Measurements from ENCODE around the gene TMEM178B. TPM values are rescaled to one million over a fixed set of nuclear protein-coding genes. Genes with fewer than 3 reads are reported as not detected.

The TMEM178B gene
- total and polyA plus RNA-seq, 2 of the 13 experiments (the other 11 are each of a cell fraction or from before 2014, with no cell fraction given), result 0.01 to 0.02 TPM

DNA sequence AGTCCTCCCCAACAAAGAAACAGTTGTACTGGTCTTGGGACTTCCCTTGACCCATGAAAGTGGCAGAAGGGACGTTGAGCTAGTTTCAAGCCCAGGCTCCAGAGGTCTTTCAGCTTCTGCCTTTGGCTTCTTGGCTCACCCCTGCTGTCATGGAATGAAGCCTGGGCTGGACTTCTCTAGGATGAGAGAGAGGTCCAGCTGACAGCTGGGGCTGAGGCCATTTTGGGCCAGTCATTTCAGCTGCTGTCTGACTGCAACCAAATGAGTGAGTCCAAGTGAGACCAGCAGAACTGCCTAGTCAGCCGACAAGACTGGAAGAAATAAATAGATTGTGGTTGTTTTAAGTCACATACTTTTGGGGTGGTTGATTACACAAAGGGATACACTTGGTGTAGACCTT, 76.6 kb downstream of the TMEM178B start (continued):
- TF ChIP-seq, protein P1, sequence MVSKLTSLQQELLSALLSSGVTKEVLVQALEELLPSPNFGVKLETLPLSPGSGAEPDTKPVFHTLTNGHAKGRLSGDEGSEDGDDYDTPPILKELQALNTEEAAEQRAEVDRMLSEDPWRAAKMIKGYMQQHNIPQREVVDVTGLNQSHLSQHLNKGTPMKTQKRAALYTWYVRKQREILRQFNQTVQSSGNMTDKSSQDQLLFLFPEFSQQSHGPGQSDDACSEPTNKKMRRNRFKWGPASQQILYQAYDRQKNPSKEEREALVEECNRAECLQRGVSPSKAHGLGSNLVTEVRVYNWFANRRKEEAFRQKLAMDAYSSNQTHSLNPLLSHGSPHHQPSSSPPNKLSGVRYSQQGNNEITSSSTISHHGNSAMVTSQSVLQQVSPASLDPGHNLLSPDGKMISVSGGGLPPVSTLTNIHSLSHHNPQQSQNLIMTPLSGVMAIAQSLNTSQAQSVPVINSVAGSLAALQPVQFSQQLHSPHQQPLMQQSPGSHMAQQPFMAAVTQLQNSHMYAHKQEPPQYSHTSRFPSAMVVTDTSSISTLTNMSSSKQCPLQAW (CRISPR knock-in tag; IDR thresholded peaks at IDR 0.05), result no peak

DNA sequence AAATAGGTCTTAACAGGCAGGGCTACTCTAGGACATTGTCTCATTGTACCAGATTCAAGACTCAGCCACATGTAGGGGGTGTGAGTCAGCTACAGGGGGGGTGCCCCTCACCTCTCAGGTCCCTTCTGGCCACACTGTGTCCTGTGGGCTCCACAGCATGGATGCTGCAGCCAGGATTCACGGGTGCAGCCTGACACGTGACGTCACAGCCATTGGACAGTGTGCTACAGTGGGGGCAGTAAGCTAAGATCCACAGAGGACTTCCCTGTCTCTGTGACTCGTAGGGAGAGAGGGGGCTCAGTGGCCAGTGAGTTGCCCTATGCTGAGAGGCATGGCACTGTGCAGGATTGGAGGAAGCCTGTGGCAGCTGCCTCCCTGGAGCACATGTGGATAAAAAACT, 77.9 kb downstream of the TMEM178B start:
- TF ChIP-seq SP5 (CRISPR knock-in tag; IDR thresholded peaks at IDR 0.05; ENCODE audit: borderline replicate concordance, low read depth) (no peak), CREB1 (IDR thresholded peaks at IDR 0.05) (peak; percentile 97), CREB1 (CRISPR knock-in tag; IDR thresholded peaks at IDR 0.05) (no peak)
- Histone ChIP-seq H3K4me1 (ENCODE audit: insufficient read depth, low read length) (no peaks in the 10 kb centered on the region), H3K79me2 (ENCODE audit: insufficient read depth, low read length) (no peaks in the 10 kb centered on the region), H4K20me1 (ENCODE audit: insufficient read depth, low read length) (no peaks in the 10 kb centered on the region), H3K36me3 (replicated peaks in 1 of 2; ENCODE audit: control insufficient read depth in 1 of 2, insufficient read depth in 2 of 2, low read length in 2 of 2) (no peaks in the 10 kb centered on the region), H3K4me2 (ENCODE audit: low read depth, low read length) (no peak overlapping the region), H2AFZ (ENCODE audit: low read length) (no peak overlapping the region), H3K4me3 (replicated peaks in 1 of 3; ENCODE audit: insufficient read depth in 1 of 3, low read depth in 2 of 3, low read length in 3 of 3) (no peak overlapping the region), H3K9ac (ENCODE audit: insufficient read depth, low read depth, low read length) (no peak overlapping the region), H3K27me3 (ENCODE audit: control insufficient read depth in 1 of 2, insufficient read depth in 2 of 2, low read length in 2 of 2) (peaks cover 0 to 12% of the 10 kb centered on the region in 2 experiments; a peak in 1 of 5 replicates), H3K9me3 (ENCODE audit: low read length) (no peaks in the 10 kb centered on the region), H3K27ac (ENCODE audit: extremely low read length, insufficient read depth, low read length) (no peak overlapping the region)
- in situ Hi-C loops (cut with HindIII; ENCODE audit: extremely low pct_ligation_motif_present, low pct_unique_long_range_greater_than_20kb) (no loop called here), intact Hi-C loops (cut with micrococcal nuclease; ENCODE audit: unreplicated experiment) (no loop called here)
- FAIRE-seq (no peak), ATAC-seq (no peak), DNase-seq (ENCODE audit: low spot score) (no peak)
- no CpG with 5 or more reads among the region's 4 CpGs for WGBS (ENCODE audit: low lambda C conversion rate)
- ChIA-PET POLR2A (no interaction called here), CTCF (ENCODE audit: low intra/inter-chr PET ratio, low total read pairs) (no interaction called here)
- BruUV-seq (replicated peaks), result no TSS peak

DNA sequence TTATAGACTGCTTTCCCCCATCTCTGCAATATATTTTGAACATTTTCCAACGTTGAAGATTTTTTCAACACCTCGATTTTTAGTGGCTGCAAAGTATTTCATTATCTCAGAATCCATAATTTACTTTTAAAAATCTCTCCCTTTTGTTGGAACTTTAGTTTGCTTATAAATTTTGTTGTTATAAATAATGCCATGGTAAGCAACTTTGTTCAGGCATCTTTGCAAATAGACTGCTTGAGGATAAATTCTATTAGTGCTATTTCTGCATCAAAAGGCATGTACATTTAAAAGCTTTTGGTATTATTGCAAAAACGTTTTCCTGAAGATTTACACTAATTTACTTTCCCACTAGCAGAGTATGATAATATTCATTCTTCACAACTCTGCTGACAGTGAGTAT, 79.4 kb downstream of the TMEM178B start:
- in situ Hi-C loops (cut with HindIII; ENCODE audit: extremely low pct_ligation_motif_present, low pct_unique_long_range_greater_than_20kb), result no loop called here
- intact Hi-C loops (cut with micrococcal nuclease; ENCODE audit: unreplicated experiment), result no loop called here
- no peak for FAIRE-seq
- POLR2A ChIA-PET, result no interaction called here
- no peak overlapping the region for H3K4me3 ChIP-seq (replicated peaks in 1 of 3; ENCODE audit: insufficient read depth in 1 of 3, low read depth in 2 of 3, low read length in 3 of 3)
- no peak for ATAC-seq
- no peaks in the 10 kb centered on the region for H3K9me3 ChIP-seq (ENCODE audit: low read length)
- no peaks in the 10 kb centered on the region for H3K4me1 ChIP-seq (ENCODE audit: insufficient read depth, low read length)
- H3K36me3 ChIP-seq (replicated peaks in 1 of 2; ENCODE audit: control insufficient read depth in 1 of 2, insufficient read depth in 2 of 2, low read length in 2 of 2), result no peaks in the 10 kb centered on the region
- no peak overlapping the region for H3K27ac ChIP-seq (ENCODE audit: extremely low read length, insufficient read depth, low read length)
- no peak overlapping the region for H3K9ac ChIP-seq (ENCODE audit: insufficient read depth, low read depth, low read length)
- DNase-seq (ENCODE audit: low spot score), result no peak
- H3K4me2 ChIP-seq (ENCODE audit: low read depth, low read length), result no peak overlapping the region
- TF ChIP-seq ARHGAP35 (CRISPR knock-in tag; IDR thresholded peaks at IDR 0.05; ENCODE audit: borderline replicate concordance) (no peak), IRX3 (CRISPR knock-in tag; IDR thresholded peaks at IDR 0.05; ENCODE audit: borderline replicate concordance, low read depth) (no peak), WIZ (CRISPR knock-in tag; IDR thresholded peaks at IDR 0.05) (no peak), MAFK (conservative IDR thresholded peaks at IDR 0.05 in 1 of 2, IDR thresholded peaks at IDR 0.05 in 1 of 2; ENCODE audit: low read length in 2 of 2) (peak; percentile 38 to 59; a peak in 2 of 4 replicates), ZNF567 (CRISPR knock-in tag; IDR thresholded peaks at IDR 0.05; ENCODE audit: borderline replicate concordance) (no peak), SAFB2 (CRISPR knock-in tag; IDR thresholded peaks at IDR 0.05; ENCODE audit: borderline replicate concordance, low read depth) (no peak), ZSCAN21 (CRISPR knock-in tag; IDR thresholded peaks at IDR 0.05; ENCODE audit: borderline replicate concordance) (no peak), MAFF (IDR thresholded peaks at IDR 0.05; ENCODE audit: low read depth, low read length) (peak; percentile 49), SNRNP70 (IDR thresholded peaks at IDR 0.05; ENCODE audit: low read depth, low read length) (no peak), SPEN (CRISPR knock-in tag; IDR thresholded peaks at IDR 0.05; ENCODE audit: low read depth) (no peak), ZNF713 (CRISPR knock-in tag; IDR thresholded peaks at IDR 0.05) (no peak)
- TF ChIP-seq, protein P2, sequence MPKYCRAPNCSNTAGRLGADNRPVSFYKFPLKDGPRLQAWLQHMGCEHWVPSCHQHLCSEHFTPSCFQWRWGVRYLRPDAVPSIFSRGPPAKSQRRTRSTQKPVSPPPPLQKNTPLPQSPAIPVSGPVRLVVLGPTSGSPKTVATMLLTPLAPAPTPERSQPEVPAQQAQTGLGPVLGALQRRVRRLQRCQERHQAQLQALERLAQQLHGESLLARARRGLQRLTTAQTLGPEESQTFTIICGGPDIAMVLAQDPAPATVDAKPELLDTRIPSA (CRISPR knock-in tag; IDR thresholded peaks at IDR 0.05; ENCODE audit: borderline replicate concordance), result no peak
- BruUV-seq (replicated peaks), result no TSS peak
- CTCF ChIA-PET (ENCODE audit: low intra/inter-chr PET ratio, low total read pairs), result no interaction called here
- H2AFZ ChIP-seq (ENCODE audit: low read length), result no peak overlapping the region
- H3K79me2 ChIP-seq (ENCODE audit: insufficient read depth, low read length), result no peaks in the 10 kb centered on the region
- H3K27me3 ChIP-seq (ENCODE audit: control insufficient read depth in 1 of 2, insufficient read depth in 2 of 2, low read length in 2 of 2), result peaks cover 0 to 18% of the 10 kb centered on the region in 2 experiments; a peak in 2 of 5 replicates
- under 1% methylated on average over 3 of the region's 3 CpGs for WGBS (ENCODE audit: low lambda C conversion rate)
- H4K20me1 ChIP-seq (ENCODE audit: insufficient read depth, low read length), result no peaks in the 10 kb centered on the region

Data from HepG2 (cell line).